ENCODE data around the gene ROBO3.
A peak's percentile ranks its signal among the peaks of the same experiment; 100 is the strongest.

Gene ROBO3

DNA sequence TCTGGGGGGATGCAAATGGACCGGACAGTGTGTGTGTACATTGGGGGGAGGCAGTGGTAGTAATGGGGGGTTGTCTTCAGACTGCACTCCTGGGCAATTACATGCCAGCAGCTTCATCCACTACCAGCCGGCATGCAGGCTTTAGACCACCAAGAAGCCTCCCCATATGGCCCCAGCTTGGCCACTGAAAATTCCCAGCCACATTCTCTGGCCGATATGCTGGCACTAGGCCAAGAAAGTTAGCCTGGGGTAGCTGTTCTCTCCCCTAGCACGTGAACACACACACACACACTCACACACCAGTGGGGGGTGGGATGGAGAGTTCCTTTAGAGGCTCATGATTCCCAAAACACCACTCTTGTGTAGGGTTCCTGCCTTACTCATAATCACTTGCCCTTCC, 3.6 kb upstream of the ROBO3 start (continued):
- TF ChIP-seq ZNF19 (tag by site-specific recombination; IDR thresholded peaks at IDR 0.05; ENCODE audit: low read depth), result no peak
- TF ChIP-seq ZNF768 (tag by site-specific recombination; IDR thresholded peaks at IDR 0.05), result no peak
- TF ChIP-seq BCL11A (tag by site-specific recombination; IDR thresholded peaks at IDR 0.05; ENCODE audit: low read depth), result no peak
- TF ChIP-seq ZNF621 (tag by site-specific recombination; IDR thresholded peaks at IDR 0.05), result no peak
- TF ChIP-seq ZNF274 (IDR thresholded peaks at IDR 0.05; ENCODE audit: low read length), result no peak
- no peak for TF ChIP-seq ZNF274 (tag by site-specific recombination; IDR thresholded peaks at IDR 0.05; ENCODE audit: borderline replicate concordance)
- no peak for TF ChIP-seq ZNF610 (tag by site-specific recombination; IDR thresholded peaks at IDR 0.05; ENCODE audit: borderline replicate concordance)
- TF ChIP-seq ZNF112 (tag by site-specific recombination; IDR thresholded peaks at IDR 0.05), result peak; percentile 82; the same call in 1 of the 2 replicates
- TF ChIP-seq, protein P1, sequence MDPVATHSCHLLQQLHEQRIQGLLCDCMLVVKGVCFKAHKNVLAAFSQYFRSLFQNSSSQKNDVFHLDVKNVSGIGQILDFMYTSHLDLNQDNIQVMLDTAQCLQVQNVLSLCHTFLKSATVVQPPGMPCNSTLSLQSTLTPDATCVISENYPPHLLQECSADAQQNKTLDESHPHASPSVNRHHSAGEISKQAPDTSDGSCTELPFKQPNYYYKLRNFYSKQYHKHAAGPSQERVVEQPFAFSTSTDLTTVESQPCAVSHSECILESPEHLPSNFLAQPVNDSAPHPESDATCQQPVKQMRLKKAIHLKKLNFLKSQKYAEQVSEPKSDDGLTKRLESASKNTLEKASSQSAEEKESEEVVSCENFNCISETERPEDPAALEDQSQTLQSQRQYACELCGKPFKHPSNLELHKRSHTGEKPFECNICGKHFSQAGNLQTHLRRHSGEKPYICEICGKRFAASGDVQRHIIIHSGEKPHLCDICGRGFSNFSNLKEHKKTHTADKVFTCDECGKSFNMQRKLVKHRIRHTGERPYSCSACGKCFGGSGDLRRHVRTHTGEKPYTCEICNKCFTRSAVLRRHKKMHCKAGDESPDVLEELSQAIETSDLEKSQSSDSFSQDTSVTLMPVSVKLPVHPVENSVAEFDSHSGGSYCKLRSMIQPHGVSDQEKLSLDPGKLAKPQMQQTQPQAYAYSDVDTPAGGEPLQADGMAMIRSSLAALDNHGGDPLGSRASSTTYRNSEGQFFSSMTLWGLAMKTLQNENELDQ (tag by site-specific recombination; IDR thresholded peaks at IDR 0.05; ENCODE audit: low read depth), result no peak
- TF ChIP-seq ZNF624 (tag by site-specific recombination; IDR thresholded peaks at IDR 0.05), result no peak
- TF ChIP-seq ZNF544 (tag by site-specific recombination; IDR thresholded peaks at IDR 0.05), result peak; percentile 95
- TF ChIP-seq ZNF146 (tag by site-specific recombination; IDR thresholded peaks at IDR 0.05), result no peak
- no peak for TF ChIP-seq YY2 (tag by site-specific recombination; IDR thresholded peaks at IDR 0.05)
- TF ChIP-seq, protein P2, sequence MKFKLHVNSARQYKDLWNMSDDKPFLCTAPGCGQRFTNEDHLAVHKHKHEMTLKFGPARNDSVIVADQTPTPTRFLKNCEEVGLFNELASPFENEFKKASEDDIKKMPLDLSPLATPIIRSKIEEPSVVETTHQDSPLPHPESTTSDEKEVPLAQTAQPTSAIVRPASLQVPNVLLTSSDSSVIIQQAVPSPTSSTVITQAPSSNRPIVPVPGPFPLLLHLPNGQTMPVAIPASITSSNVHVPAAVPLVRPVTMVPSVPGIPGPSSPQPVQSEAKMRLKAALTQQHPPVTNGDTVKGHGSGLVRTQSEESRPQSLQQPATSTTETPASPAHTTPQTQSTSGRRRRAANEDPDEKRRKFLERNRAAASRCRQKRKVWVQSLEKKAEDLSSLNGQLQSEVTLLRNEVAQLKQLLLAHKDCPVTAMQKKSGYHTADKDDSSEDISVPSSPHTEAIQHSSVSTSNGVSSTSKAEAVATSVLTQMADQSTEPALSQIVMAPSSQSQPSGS (tag by site-specific recombination; IDR thresholded peaks at IDR 0.05; ENCODE audit: low read depth), result no peak
- no peak for TF ChIP-seq ZNF48 (tag by site-specific recombination; IDR thresholded peaks at IDR 0.05)
- no peak for TF ChIP-seq ZNF707 (tag by site-specific recombination; IDR thresholded peaks at IDR 0.05)
- TF ChIP-seq, protein P3, sequence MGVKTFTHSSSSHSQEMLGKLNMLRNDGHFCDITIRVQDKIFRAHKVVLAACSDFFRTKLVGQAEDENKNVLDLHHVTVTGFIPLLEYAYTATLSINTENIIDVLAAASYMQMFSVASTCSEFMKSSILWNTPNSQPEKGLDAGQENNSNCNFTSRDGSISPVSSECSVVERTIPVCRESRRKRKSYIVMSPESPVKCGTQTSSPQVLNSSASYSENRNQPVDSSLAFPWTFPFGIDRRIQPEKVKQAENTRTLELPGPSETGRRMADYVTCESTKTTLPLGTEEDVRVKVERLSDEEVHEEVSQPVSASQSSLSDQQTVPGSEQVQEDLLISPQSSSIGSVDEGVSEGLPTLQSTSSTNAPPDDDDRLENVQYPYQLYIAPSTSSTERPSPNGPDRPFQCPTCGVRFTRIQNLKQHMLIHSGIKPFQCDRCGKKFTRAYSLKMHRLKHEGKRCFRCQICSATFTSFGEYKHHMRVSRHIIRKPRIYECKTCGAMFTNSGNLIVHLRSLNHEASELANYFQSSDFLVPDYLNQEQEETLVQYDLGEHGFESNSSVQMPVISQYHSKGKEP (tag by site-specific recombination; IDR thresholded peaks at IDR 0.05), result 0 out of 2 replicates have a peak, but pooled peaks have one; percentile 12
- no peak for TF ChIP-seq ZNF777 (tag by site-specific recombination; IDR thresholded peaks at IDR 0.05; ENCODE audit: borderline replicate concordance)
- TF ChIP-seq ZNF776 (tag by site-specific recombination; IDR thresholded peaks at IDR 0.05; ENCODE audit: borderline replicate concordance), result peak; percentile 75; the same call in 1 of the 2 replicates
- TF ChIP-seq ZFP41 (tag by site-specific recombination; IDR thresholded peaks at IDR 0.05; ENCODE audit: borderline replicate concordance), result no peak
- no peak for TF ChIP-seq KLF16 (tag by site-specific recombination; IDR thresholded peaks at IDR 0.05)
- TF ChIP-seq, protein P4, sequence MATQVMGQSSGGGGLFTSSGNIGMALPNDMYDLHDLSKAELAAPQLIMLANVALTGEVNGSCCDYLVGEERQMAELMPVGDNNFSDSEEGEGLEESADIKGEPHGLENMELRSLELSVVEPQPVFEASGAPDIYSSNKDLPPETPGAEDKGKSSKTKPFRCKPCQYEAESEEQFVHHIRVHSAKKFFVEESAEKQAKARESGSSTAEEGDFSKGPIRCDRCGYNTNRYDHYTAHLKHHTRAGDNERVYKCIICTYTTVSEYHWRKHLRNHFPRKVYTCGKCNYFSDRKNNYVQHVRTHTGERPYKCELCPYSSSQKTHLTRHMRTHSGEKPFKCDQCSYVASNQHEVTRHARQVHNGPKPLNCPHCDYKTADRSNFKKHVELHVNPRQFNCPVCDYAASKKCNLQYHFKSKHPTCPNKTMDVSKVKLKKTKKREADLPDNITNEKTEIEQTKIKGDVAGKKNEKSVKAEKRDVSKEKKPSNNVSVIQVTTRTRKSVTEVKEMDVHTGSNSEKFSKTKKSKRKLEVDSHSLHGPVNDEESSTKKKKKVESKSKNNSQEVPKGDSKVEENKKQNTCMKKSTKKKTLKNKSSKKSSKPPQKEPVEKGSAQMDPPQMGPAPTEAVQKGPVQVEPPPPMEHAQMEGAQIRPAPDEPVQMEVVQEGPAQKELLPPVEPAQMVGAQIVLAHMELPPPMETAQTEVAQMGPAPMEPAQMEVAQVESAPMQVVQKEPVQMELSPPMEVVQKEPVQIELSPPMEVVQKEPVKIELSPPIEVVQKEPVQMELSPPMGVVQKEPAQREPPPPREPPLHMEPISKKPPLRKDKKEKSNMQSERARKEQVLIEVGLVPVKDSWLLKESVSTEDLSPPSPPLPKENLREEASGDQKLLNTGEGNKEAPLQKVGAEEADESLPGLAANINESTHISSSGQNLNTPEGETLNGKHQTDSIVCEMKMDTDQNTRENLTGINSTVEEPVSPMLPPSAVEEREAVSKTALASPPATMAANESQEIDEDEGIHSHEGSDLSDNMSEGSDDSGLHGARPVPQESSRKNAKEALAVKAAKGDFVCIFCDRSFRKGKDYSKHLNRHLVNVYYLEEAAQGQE (tag by site-specific recombination; IDR thresholded peaks at IDR 0.05), result no peak
- TF ChIP-seq ZFP37 (tag by site-specific recombination; IDR thresholded peaks at IDR 0.05), result no peak
- TF ChIP-seq MZF1 (tag by site-specific recombination; IDR thresholded peaks at IDR 0.05; ENCODE audit: borderline replicate concordance), result no peak
- TF ChIP-seq ZNF501 (tag by site-specific recombination; IDR thresholded peaks at IDR 0.05), result no peak
- TF ChIP-seq ZNF658 (tag by site-specific recombination; IDR thresholded peaks at IDR 0.05), result no peak
- no peak for TF ChIP-seq ZNF169 (tag by site-specific recombination; IDR thresholded peaks at IDR 0.05)
- no peak for TF ChIP-seq KLF10 (tag by site-specific recombination; IDR thresholded peaks at IDR 0.05)
